C4-2B (cell line): ENCODE data around the gene SLC39A8.

ENCODE experiments used
- ZFX ChIP-seq: fragments of 450-650 bp; IDR thresholded peaks from 2 replicates; pipeline ENCODE4 v1.6.1; 2017
- TF ChIP-seq, protein P1 (sequence below): fragments of 450-650 bp; conservative IDR thresholded peaks from 2 replicates; pipeline ENCODE4 v1.5.1; 2017; ENCODE audit warnings: mild to moderate bottlenecking

- TF ChIP-seq, protein P1, sequence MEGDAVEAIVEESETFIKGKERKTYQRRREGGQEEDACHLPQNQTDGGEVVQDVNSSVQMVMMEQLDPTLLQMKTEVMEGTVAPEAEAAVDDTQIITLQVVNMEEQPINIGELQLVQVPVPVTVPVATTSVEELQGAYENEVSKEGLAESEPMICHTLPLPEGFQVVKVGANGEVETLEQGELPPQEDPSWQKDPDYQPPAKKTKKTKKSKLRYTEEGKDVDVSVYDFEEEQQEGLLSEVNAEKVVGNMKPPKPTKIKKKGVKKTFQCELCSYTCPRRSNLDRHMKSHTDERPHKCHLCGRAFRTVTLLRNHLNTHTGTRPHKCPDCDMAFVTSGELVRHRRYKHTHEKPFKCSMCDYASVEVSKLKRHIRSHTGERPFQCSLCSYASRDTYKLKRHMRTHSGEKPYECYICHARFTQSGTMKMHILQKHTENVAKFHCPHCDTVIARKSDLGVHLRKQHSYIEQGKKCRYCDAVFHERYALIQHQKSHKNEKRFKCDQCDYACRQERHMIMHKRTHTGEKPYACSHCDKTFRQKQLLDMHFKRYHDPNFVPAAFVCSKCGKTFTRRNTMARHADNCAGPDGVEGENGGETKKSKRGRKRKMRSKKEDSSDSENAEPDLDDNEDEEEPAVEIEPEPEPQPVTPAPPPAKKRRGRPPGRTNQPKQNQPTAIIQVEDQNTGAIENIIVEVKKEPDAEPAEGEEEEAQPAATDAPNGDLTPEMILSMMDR: no peak
- TF ChIP-seq ZFX: no peak
Measured at GRCh38 chr4:102295153-102295862, 50.0 kb downstream of the SLC39A8 start.
